Stomach (tissue), 4 donors: ENCODE data around the gene ADM5.

Experiments used
- POLR2A ChIP-seq, 4 donors: fragments of 450-650 bp; IDR thresholded peaks; one replicate each; pipeline ENCODE4 v1.6.1; 2016; ENCODE audit warnings: antibody characterized with exemption in 4 of 4, control low read depth in 2 of 4, mild to moderate bottlenecking in 1 of 4, moderate library complexity in 1 of 4
- TF ChIP-seq, protein P1 (sequence below), 7 experiments: fragments of 450-650 bp in 4 of 7; fragments of 200-600 bp in 3 of 7; sonication (generic) in 3 of 7; IDR thresholded peaks; one replicate each; pipeline ENCODE4 v1.5.1; 2016 to 2019; ENCODE audit warnings: antibody characterized with exemption in 7 of 7, control low read depth in 2 of 7, mild to moderate bottlenecking in 1 of 7

DNA sequence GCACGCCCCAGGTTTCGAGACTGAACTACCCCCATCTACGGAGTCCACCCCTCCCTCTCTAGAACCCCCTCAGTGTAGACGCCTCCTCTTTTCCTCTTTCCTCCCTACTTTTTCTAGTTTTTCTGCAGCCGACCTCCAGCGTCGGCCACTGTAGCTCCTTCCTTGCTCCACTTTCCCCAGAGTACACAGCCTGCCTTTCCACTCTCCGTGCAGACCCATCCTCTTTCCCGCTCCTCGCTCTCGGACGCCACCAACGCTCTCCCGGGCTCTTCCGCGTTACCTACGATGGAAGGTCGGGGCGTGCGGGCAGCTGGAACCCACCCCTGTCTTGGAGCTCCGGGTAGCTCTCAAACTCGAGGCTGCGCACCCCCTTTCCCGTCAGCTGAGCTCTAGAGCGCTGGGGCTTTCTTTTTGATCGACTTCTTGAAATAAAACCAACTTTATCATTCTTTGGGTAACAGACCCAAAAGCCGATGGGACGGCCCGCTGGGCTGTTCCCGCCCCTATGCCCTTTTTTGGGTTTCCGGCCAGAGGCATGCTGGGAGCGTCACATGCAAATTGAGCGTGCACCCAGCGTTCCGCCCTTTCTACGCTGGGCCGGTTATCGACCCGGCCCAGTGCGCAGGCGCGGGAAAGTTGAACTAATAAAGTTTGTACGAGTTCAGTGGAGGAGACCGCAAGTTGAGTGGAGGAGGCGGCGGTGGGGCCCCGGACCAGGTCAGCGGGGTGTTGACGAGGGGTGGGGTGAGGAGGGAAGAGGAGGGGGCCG is 23.9 kb upstream of the ADM5 start, which contains the start of the genes BCL2L12 and IRF3:
- TF ChIP-seq, protein P1, sequence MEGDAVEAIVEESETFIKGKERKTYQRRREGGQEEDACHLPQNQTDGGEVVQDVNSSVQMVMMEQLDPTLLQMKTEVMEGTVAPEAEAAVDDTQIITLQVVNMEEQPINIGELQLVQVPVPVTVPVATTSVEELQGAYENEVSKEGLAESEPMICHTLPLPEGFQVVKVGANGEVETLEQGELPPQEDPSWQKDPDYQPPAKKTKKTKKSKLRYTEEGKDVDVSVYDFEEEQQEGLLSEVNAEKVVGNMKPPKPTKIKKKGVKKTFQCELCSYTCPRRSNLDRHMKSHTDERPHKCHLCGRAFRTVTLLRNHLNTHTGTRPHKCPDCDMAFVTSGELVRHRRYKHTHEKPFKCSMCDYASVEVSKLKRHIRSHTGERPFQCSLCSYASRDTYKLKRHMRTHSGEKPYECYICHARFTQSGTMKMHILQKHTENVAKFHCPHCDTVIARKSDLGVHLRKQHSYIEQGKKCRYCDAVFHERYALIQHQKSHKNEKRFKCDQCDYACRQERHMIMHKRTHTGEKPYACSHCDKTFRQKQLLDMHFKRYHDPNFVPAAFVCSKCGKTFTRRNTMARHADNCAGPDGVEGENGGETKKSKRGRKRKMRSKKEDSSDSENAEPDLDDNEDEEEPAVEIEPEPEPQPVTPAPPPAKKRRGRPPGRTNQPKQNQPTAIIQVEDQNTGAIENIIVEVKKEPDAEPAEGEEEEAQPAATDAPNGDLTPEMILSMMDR (IDR thresholded peaks at IDR 0.05), result peak in 1 of 7 experiments; percentile 21
- TF ChIP-seq POLR2A (IDR thresholded peaks at IDR 0.05), result no peak
